Mucosa of descending colon (tissue), 3 donors: Measurements from ENCODE around the gene GPC6. TPM values are rescaled to one million over a fixed set of nuclear protein-coding genes. Genes with fewer than 3 reads are reported as not detected.
A peak's percentile ranks its signal among the peaks of the same experiment; 100 is the strongest.

Experiments used
- ATAC-seq: fragments of 200-7000 bp; cut with Tn5 transposase; one replicate; pipeline ENCODE4 v1.9.1; 2020; ENCODE audit warnings: mild to moderate bottlenecking, moderate library complexity
- DNase-seq, 3 donors: peaks; one replicate each; pipeline ENCODE4 v3.0.0-alpha.2; 2020
- H3K36me3 ChIP-seq: fragments of 200-600 bp; one replicate; pipeline ENCODE4 v1.8.0; 2021; ENCODE audit warnings: low read depth, mild to moderate bottlenecking
- H3K4me1 ChIP-seq: fragments of 200-600 bp; one replicate; pipeline ENCODE4 v1.8.0; 2021; ENCODE audit warnings: low read depth, mild to moderate bottlenecking
- H3K4me3 ChIP-seq: fragments of 200-600 bp; one replicate; pipeline ENCODE4 v1.8.0; 2021; ENCODE audit warnings: mild to moderate bottlenecking
- H3K9me3 ChIP-seq: fragments of 200-600 bp; one replicate; pipeline ENCODE4 v1.8.0; 2021; ENCODE audit warnings: mild to moderate bottlenecking
- intact Hi-C, 2 donors: fragments of 100-400 bp; cut with DNase I in 1 of 2; cut with micrococcal nuclease in 1 of 2; formaldehyde crosslinking; loops; one replicate each; pipeline versions ENCODE4 v1.11.0 to v1.11.1; 2022; cut with DNase I, micrococcal nuclease
- total RNA-seq, 3 donors: library from RNA; stranded (reverse); fragmentation: NEBNext Ultra II Directional in 2 of 3; extraction: Animal tissue kit (Norgen Biotek cat#: 25700) in 2 of 3; gene quantifications; one replicate each; pipeline versions ENCODE4 v1.2.1 to v1.2.4, GENCODE V29; 2021 to 2023
- TF ChIP-seq, protein P1 (sequence below): fragments of 200-600 bp; IDR thresholded peaks from one replicate; pipeline ENCODE4 v1.8.0; 2022; ENCODE audit warnings: antibody characterized with exemption, mild to moderate bottlenecking
- donor health status: DM: no; HTN: no; CAD: no; lungs with moderate emphysema.
- donor health status: DM: no; HTN: no; CAD: no.
- donor health status: DM: no; HTN: yes; CAD: no.

GPC6 gene
- total RNA-seq, 3 donors from 2014 or later = 2.7 to 11.3 (median 7.5) TPM

DNA sequence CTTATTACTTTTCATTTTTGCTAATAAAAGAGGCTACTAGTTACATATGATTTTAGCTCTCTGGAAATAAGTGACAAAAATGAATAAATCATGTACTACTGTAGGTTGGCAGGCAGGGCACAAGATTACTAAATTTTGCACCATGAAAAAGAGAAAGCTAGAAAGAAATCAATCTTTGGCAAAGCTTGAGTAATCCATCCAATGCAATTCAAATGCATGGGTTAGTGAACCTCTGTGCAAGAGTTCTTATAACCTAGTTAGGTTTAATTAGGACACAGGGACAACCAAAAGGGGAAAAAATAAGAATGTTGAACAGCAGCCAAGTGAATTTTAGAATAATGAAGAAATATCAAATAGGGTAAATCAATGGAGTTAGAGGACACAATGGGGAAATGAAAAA, 947.4 kb downstream of the GPC6 start:
- H3K36me3 ChIP-seq = no peaks in the 10 kb centered on the region
- TF ChIP-seq, protein P1, sequence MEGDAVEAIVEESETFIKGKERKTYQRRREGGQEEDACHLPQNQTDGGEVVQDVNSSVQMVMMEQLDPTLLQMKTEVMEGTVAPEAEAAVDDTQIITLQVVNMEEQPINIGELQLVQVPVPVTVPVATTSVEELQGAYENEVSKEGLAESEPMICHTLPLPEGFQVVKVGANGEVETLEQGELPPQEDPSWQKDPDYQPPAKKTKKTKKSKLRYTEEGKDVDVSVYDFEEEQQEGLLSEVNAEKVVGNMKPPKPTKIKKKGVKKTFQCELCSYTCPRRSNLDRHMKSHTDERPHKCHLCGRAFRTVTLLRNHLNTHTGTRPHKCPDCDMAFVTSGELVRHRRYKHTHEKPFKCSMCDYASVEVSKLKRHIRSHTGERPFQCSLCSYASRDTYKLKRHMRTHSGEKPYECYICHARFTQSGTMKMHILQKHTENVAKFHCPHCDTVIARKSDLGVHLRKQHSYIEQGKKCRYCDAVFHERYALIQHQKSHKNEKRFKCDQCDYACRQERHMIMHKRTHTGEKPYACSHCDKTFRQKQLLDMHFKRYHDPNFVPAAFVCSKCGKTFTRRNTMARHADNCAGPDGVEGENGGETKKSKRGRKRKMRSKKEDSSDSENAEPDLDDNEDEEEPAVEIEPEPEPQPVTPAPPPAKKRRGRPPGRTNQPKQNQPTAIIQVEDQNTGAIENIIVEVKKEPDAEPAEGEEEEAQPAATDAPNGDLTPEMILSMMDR = no peak
- DNase-seq = no peak
- ATAC-seq = no peak
- H3K4me3 ChIP-seq = no peak overlapping the region
- no peaks in the 10 kb centered on the region for H3K4me1 ChIP-seq
- H3K9me3 ChIP-seq = no peaks in the 10 kb centered on the region
- intact Hi-C loops = no loop called here

DNA sequence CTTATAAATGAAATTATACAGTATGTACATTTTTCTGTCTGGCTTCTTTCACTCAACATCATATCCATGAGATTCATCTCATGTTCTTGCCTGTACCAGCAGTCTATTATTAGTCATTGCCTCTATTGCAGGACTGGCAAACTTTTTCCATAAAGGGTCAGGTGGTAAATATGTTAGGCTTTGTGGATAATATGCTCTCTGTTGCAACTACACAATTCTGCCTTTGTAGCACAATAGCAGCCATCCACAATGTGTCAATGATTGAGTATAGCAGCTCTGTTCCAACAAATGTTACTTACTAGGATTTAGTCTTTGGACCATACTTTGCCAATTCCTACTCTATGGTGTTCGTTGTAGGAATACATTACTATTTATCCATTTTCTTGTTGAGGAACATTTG, 948.5 kb downstream of the GPC6 start:
- intact Hi-C loops = no loop called here

DNA sequence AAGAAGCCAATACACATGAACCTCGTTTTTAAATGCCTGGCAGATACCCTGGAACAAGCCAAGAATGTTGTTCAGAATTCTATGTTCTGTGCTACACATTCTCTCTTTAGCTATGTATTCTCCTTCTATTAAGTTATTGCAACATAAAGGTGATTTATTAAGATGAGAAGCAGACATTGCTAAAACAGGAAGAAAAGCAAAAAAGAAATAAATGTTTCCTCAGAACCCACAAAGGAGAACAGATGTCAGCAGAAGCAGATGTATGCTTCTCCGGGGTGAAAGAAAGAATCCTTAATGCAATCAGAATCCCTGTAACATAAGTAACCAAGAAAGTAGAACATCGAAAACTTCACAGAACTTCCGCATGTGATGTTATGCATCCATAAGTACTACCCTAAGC, 950.0 kb downstream of the GPC6 start:
- TF ChIP-seq, protein P1 = no peak
- ATAC-seq = no peak
- H3K36me3 ChIP-seq = no peaks in the 10 kb centered on the region
- no peak overlapping the region for H3K4me3 ChIP-seq
- no peaks in the 10 kb centered on the region for H3K4me1 ChIP-seq
- intact Hi-C loops = no loop called here
- no peak for DNase-seq
- no peaks in the 10 kb centered on the region for H3K9me3 ChIP-seq

More for the DNA sequence above, 948.5 kb downstream of the GPC6 start:
- Histone ChIP-seq H3K9me3 (no peaks in the 10 kb centered on the region), H3K4me1 (no peaks in the 10 kb centered on the region), H3K4me3 (no peak overlapping the region), H3K36me3 (no peaks in the 10 kb centered on the region)
- ATAC-seq = no peak
- TF ChIP-seq, protein P1 = no peak
- no peak for DNase-seq

DNA sequence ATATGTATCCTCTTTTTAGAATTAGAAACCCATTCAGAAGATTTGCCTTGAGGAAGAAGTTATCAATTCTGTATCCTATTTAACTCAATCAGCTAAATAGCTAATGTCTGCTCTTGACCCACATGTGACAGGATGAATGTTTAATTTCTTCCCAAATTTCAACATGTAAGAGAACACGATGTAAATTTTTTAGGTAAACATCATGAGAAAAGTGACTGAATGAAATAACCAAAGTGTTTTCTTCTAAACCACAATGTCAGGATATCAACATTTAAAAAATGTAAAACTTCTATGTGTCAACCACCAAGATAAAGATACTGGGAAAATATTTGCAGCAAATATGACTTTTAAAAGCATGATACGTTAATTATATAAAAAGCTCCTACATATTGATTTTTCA, 950.4 kb downstream of the GPC6 start:
- TF ChIP-seq, protein P1 = no peak
- intact Hi-C loops = no loop called here
- Histone ChIP-seq H3K4me1 (no peaks in the 10 kb centered on the region), H3K4me3 (no peak overlapping the region), H3K9me3 (no peaks in the 10 kb centered on the region), H3K36me3 (no peaks in the 10 kb centered on the region)
- DNase-seq (no peak), ATAC-seq (no peak)

DNA sequence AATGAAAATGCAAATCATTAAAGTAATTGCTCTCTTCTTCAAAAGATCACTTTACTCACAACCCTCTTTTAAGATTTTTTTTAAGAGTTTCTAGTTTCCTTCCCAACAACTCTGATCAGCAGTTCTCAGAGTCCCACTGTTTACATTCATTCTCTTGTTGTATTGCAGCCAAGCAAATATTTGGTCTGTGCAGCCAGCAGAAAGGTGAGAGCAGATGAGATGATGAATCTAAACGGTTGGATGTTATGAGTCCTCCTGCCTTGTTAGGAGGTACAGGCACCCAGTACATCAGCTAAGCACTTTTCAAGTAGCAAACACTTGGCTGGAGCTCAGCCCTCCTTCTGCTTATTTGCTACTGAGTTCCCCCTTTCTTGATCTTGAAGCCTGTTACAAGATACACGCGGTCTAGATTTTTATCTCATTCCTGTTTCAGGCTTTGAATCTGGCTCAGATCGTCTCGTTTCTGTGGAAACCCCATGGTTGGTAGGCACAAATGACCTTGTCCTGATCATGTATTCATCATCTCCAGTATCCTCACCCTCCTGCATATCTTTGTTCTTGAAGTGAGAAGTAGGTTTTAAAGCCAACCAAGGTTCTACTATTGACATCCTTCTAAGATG, 952.1 kb downstream of the GPC6 start:
- ATAC-seq (peak; percentile 34), DNase-seq (no peak)
- Histone ChIP-seq H3K4me1 (no peaks in the 10 kb centered on the region), H3K36me3 (no peaks in the 10 kb centered on the region), H3K4me3 (no peak overlapping the region), H3K9me3 (no peaks in the 10 kb centered on the region)
- TF ChIP-seq, protein P1 = no peak
- intact Hi-C loops = no loop called here
